SHP77 (cell line): ENCODE data around the gene ACIN1.

ENCODE experiments used
- DNase-seq, 2 experiments: peaks; one replicate each; lab custom pipeline; 2025; lab: John Stamatoyannopoulos, UW

Gene ACIN1

GRCh38 chr14:23042162-23042965 lies 52.6 kb downstream of the ACIN1 start, which contains the start of gene PSMB11:
Gene PSMB11 (plus strand): TSS chr14:23042212. CDS start chr14:23042226, 14 bp downstream.
- DNase-seq = no peak

- DNase-seq = no peak
These were observed 53.2 kb downstream of the ACIN1 start for GRCh38 chr14:23041729-23042128.

- DNase-seq = no peak
These were observed 54.8 kb downstream of the ACIN1 start for GRCh38 chr14:23040100-23040499.

- no peak for DNase-seq
These were observed 59.4 kb downstream of the ACIN1 start for GRCh38 chr14:23035303-23036144.

- DNase-seq = no peak
These were observed 60.2 kb downstream of the ACIN1 start, which contains the start of gene PSMB5 for GRCh38 chr14:23034498-23035302. Gene PSMB5 (minus strand): TSS chr14:23034900. CDS start chr14:23034881, 19 bp downstream.

- DNase-seq = no peak
These were observed 61.0 kb downstream of the ACIN1 start for GRCh38 chr14:23033801-23034497.

GRCh38 chr14:23033251-23033727 lies 61.6 kb downstream of the ACIN1 start:
- no peak for DNase-seq

- DNase-seq = no peak
These were observed 64.0 kb downstream of the ACIN1 start for GRCh38 chr14:23030936-23031335.

- no peak for DNase-seq
These were observed 66.1 kb downstream of the ACIN1 start for GRCh38 chr14:23028799-23029198.

- no peak for DNase-seq
These were observed 69.7 kb downstream of the ACIN1 start for GRCh38 chr14:23025151-23025814.

- no peak for DNase-seq
These were observed 70.3 kb downstream of the ACIN1 start for GRCh38 chr14:23024612-23025075.

GRCh38 chr14:23023795-23024152 lies 71.2 kb downstream of the ACIN1 start:
- DNase-seq = no peak

GRCh38 chr14:23023022-23023794 lies 71.7 kb downstream of the ACIN1 start:
- DNase-seq = no peak

GRCh38 chr14:23021889-23022442 lies 73.0 kb downstream of the ACIN1 start:
- no peak for DNase-seq

GRCh38 chr14:23021434-23021833 lies 73.5 kb downstream of the ACIN1 start:
- DNase-seq = no peak

- DNase-seq = no peak
These were observed 74.5 kb downstream of the ACIN1 start for GRCh38 chr14:23020143-23021128.

GRCh38 chr14:23018107-23018506 lies 76.8 kb downstream of the ACIN1 start:
- no peak for DNase-seq

GRCh38 chr14:23017091-23017490 lies 77.8 kb downstream of the ACIN1 start:
- DNase-seq = no peak
